HepG2 (cell line): ENCODE measurements around the gene ZNF726. TPM values are rescaled to one million over a fixed set of nuclear protein-coding genes. Genes with fewer than 3 reads are reported as not detected.

Experiments
- ATAC-seq: fragments of 200-7000 bp; cut with Tn5 transposase; 3 replicates; pipeline ENCODE4 v1.9.1; 2020; ENCODE audit warnings: mild to moderate bottlenecking, moderate library complexity
- BruUV-seq: library from RNA; stranded (reverse); fragments of 400-500 nt; replicated peaks from 2 replicates; lab custom pipeline; 2021; lab: Mats Ljungman, UMichigan
- CTCF ChIA-PET: fragments of 300-600 bp; formaldehyde crosslinking; extraction: SDS; loops from one replicate; lab custom pipeline; 2021; ENCODE audit warnings: low total read pairs, inconsistent platforms, low intra/inter-chr PET ratio; lab: Yijun Ruan, JAX
- POLR2A ChIA-PET: fragments of 350-600 bp; sonication (Branson Sonifier 250); formaldehyde crosslinking; loops from one replicate; lab custom pipeline; 2020; ENCODE audit warnings: antibody characterized with exemption, inconsistent platforms; lab: Yijun Ruan, JAX
- DNase-seq: peaks from one replicate; pipeline ENCODE4 v3.0.0-alpha.2; 2015; ENCODE audit warnings: low spot score
- FAIRE-seq: peaks from 3 replicates; lab custom pipeline; 2011; peaks lifted over from hg19 to GRCh38; lab: Jason Lieb, UNC
- H2AFZ ChIP-seq: one replicate; pipeline ENCODE4 v1.6.1; 2011; ENCODE audit warnings: low read length, inconsistent platforms
- H3K27ac ChIP-seq: fragments of 300-600 bp; 3 replicates; pipeline ENCODE4 v1.8.0; 2011; ENCODE audit warnings: mixed run types, mild to moderate bottlenecking, mixed read lengths, low read length, inconsistent platforms; ENCODE audit not compliant: insufficient read depth; ENCODE audit errors: extremely low read length
- H3K27me3 ChIP-seq, 2 experiments: fragments of 200-600 bp in 1 of 2; 2 replicates in 1 of 2; 3 replicates in 1 of 2; pipeline versions ENCODE4 v1.6.0 to v1.8.0; 2011; ENCODE audit warnings: low read length in 2 of 2, mild to moderate bottlenecking in 2 of 2, moderate library complexity in 2 of 2, inconsistent platforms in 1 of 2; ENCODE audit not compliant: insufficient read depth in 2 of 2, control insufficient read depth in 1 of 2
- H3K36me3 ChIP-seq, 2 experiments: fragments of 200-600 bp in 1 of 2; replicated peaks in 1 of 2; 2 replicates in 1 of 2; 3 replicates in 1 of 2; pipeline versions ENCODE4 v1.5.1 to v1.8.0; 2011; ENCODE audit warnings: low read length in 2 of 2, inconsistent platforms in 1 of 2; ENCODE audit not compliant: insufficient read depth in 2 of 2, control insufficient read depth in 1 of 2
- H3K4me1 ChIP-seq: 2 replicates; pipeline ENCODE4 v1.5.1; 2012; ENCODE audit warnings: low read length, inconsistent platforms; ENCODE audit not compliant: insufficient read depth
- H3K4me2 ChIP-seq: 2 replicates; pipeline ENCODE4 v1.6.0; 2011; ENCODE audit warnings: low read depth, low read length, inconsistent platforms
- H3K4me3 ChIP-seq, 3 experiments: fragments of 200-600 bp in 1 of 3; sonication (generic), shearing (Covaris generic) in 1 of 3; replicated peaks in 1 of 3; 2 replicates each; pipeline ENCODE4 v1.5.1; 2011 to 2016; ENCODE audit warnings: low read length in 3 of 3, inconsistent platforms in 2 of 3, low read depth in 2 of 3, mild to moderate bottlenecking in 2 of 3, control low read depth in 1 of 3, mixed read lengths in 1 of 3; ENCODE audit not compliant: insufficient read depth in 1 of 3
- H3K79me2 ChIP-seq: one replicate; pipeline ENCODE4 v1.6.1; 2011; ENCODE audit warnings: low read length, inconsistent platforms; ENCODE audit not compliant: insufficient read depth
- H3K9ac ChIP-seq: 2 replicates; pipeline ENCODE4 v1.6.0; 2011; ENCODE audit warnings: mild to moderate bottlenecking, low read depth, low read length, inconsistent platforms; ENCODE audit not compliant: insufficient read depth
- H3K9me3 ChIP-seq: 2 replicates; pipeline ENCODE4 v1.5.1; 2012; ENCODE audit warnings: mild to moderate bottlenecking, low read length
- H4K20me1 ChIP-seq: 2 replicates; pipeline ENCODE4 v1.6.0; 2011; ENCODE audit warnings: inconsistent platforms, mild to moderate bottlenecking, low read length, moderate library complexity; ENCODE audit not compliant: insufficient read depth
- BHLHE40 ChIP-seq: IDR thresholded peaks from 2 replicates; pipeline ENCODE4 v1.6.1; 2011; ENCODE audit warnings: low read length, improper control_type of control experiment
- CHCHD3 ChIP-seq: sonication (generic); formaldehyde crosslinking; IDR thresholded peaks from 2 replicates; pipeline ENCODE4 v1.8.0; 2022; ENCODE audit warnings: mild to moderate bottlenecking, missing genetic modification reagents, moderate library complexity
- GATAD2A ChIP-seq: IDR thresholded peaks from 2 replicates; pipeline ENCODE4 v1.6.1; 2016
- HMG20A ChIP-seq: IDR thresholded peaks from 2 replicates; pipeline ENCODE4 v1.6.1; 2016; ENCODE audit warnings: borderline replicate concordance
- KDM2A ChIP-seq: sonication (generic); formaldehyde crosslinking; IDR thresholded peaks from 2 replicates; pipeline ENCODE4 v1.4.0; 2020; ENCODE audit warnings: low read depth, missing genetic modification reagents, borderline replicate concordance
- POLR2A ChIP-seq, 2 experiments: IDR thresholded peaks; 2 replicates each; pipeline ENCODE4 v1.6.1; 2011; ENCODE audit warnings: low read depth in 2 of 2, low read length in 2 of 2, mild to moderate bottlenecking in 1 of 2, moderate library complexity in 1 of 2; ENCODE audit not compliant: insufficient read depth in 1 of 2
- RBM39 ChIP-seq: fragments of 200-400 bp; formaldehyde crosslinking; IDR thresholded peaks from one replicate; pipeline ENCODE4 v1.6.1; 2018; ENCODE audit warnings: antibody characterized with exemption, mild to moderate bottlenecking, low read depth, low read length; ENCODE audit not compliant: poor library complexity, severe bottlenecking
- SP5 ChIP-seq: IDR thresholded peaks from 2 replicates; pipeline ENCODE4 v1.6.1; 2016; ENCODE audit warnings: low read depth, borderline replicate concordance
- TMF1 ChIP-seq: sonication (generic); formaldehyde crosslinking; IDR thresholded peaks from 2 replicates; pipeline ENCODE4 v1.8.1; 2022; ENCODE audit warnings: low read depth, missing genetic modification reagents
- ZBTB38 ChIP-seq: sonication (generic); formaldehyde crosslinking; IDR thresholded peaks from 2 replicates; pipeline ENCODE4 v1.5.1; 2020; ENCODE audit warnings: mild to moderate bottlenecking, missing genetic modification reagents
- ZMAT5 ChIP-seq: sonication (generic); formaldehyde crosslinking; IDR thresholded peaks from 2 replicates; pipeline ENCODE4 v1.5.0; 2020; ENCODE audit warnings: mild to moderate bottlenecking, low read depth, missing genetic modification reagents, borderline replicate concordance
- ZNF230 ChIP-seq: sonication (generic); formaldehyde crosslinking; IDR thresholded peaks from 2 replicates; pipeline ENCODE4 v1.4.0; 2020; ENCODE audit warnings: mild to moderate bottlenecking, missing genetic modification reagents
- ZNF253 ChIP-seq: sonication (generic); formaldehyde crosslinking; IDR thresholded peaks from 2 replicates; pipeline ENCODE4 v1.8.0; 2022; ENCODE audit warnings: mild to moderate bottlenecking, missing genetic modification reagents, borderline replicate concordance
- ZNF484 ChIP-seq: sonication (generic); formaldehyde crosslinking; IDR thresholded peaks from 2 replicates; pipeline ENCODE4 v1.5.1; 2020; ENCODE audit warnings: mild to moderate bottlenecking, low read depth, missing genetic modification reagents, borderline replicate concordance
- ZNF609 ChIP-seq: sonication (generic); formaldehyde crosslinking; IDR thresholded peaks from 2 replicates; pipeline ENCODE4 v1.4.0; 2020; ENCODE audit warnings: mild to moderate bottlenecking, missing genetic modification reagents, borderline replicate concordance
- WGBS: methylation state at CpG from one replicate; pipeline ENCODE4 v1.1.6; 2017; ENCODE audit warnings: low lambda C conversion rate; 5-methylcytosine and 5-hydroxymethylcytosine counted together
- in situ Hi-C: cut with HindIII; loops from 2 replicates; pipeline ENCODE4 v1.10.0; 2017; ENCODE audit warnings: low pct_unique_long_range_greater_than_20kb; ENCODE audit not compliant: extremely low pct_ligation_motif_present
- intact Hi-C: fragments of 100-400 bp; cut with micrococcal nuclease; formaldehyde crosslinking; loops from one replicate; pipeline ENCODE4 v1.10.0; 2022; ENCODE audit not compliant: unreplicated experiment
- polyA plus RNA-seq, 8 experiments: library from polyadenylated mRNA; depleted of rRNA in 3 of 8; stranded (reverse) in 7 of 8; unstranded in 1 of 8; fragments of >200 nt; fragmentation: Illumina TruSeq in 4 of 8; extraction: Trizol in 4 of 8; gene quantifications; 2 replicates each; pipeline versions ENCODE4 v1.2.1 to v1.2.3, GENCODE V29; 2011 to 2016; ENCODE audit warnings: low read depth in 4 of 8, missing spikeins in 1 of 8, mixed read lengths in 1 of 8; ENCODE audit not compliant: insufficient read depth in 1 of 8
- total RNA-seq, 5 experiments: library from RNA; depleted of rRNA; stranded (reverse); fragments of >200 nt; fragmentation: Illumina TruSeq; extraction: Trizol; gene quantifications; 2 replicates each; pipeline ENCODE4 v1.2.3, GENCODE V29; 2016; ENCODE audit warnings: low read depth in 1 of 5
- TF ChIP-seq, protein P1 (sequence below): sonication (generic); formaldehyde crosslinking; IDR thresholded peaks from 2 replicates; pipeline ENCODE4 v1.4.0; 2020; ENCODE audit warnings: missing genetic modification reagents, borderline replicate concordance
- TF ChIP-seq, protein P2 (sequence below): sonication (generic); formaldehyde crosslinking; IDR thresholded peaks from 2 replicates; pipeline ENCODE4 v1.4.0; 2020; ENCODE audit warnings: mild to moderate bottlenecking, missing genetic modification reagents

ZNF726 gene
- total and polyA plus RNA-seq, 2 of the 13 experiments (the other 11 are each of a cell fraction or from before 2014, with no cell fraction given), result not detected

- no peak for ATAC-seq
- in situ Hi-C loops, result no loop called here
- Histone ChIP-seq H4K20me1 (no peaks in the 10 kb centered on the region), H3K27ac (no peak overlapping the region), H3K9ac (no peak overlapping the region), H2AFZ (no peak overlapping the region), H3K4me3 (no peak overlapping the region), H3K4me2 (no peak overlapping the region), H3K4me1 (no peaks in the 10 kb centered on the region), H3K27me3 (no peaks in the 10 kb centered on the region), H3K79me2 (no peaks in the 10 kb centered on the region), H3K9me3 (peaks cover 99% of the 10 kb centered on the region), H3K36me3 (no peaks in the 10 kb centered on the region)
- DNase-seq, result no peak
- POLR2A ChIA-PET, result no interaction called here
- intact Hi-C loops, result no loop called here
- 30% methylated on average over 2 of the region's 2 CpGs for WGBS
- CTCF ChIA-PET, result no interaction called here
- no TSS peak for BruUV-seq
- FAIRE-seq, result no peak
- TF ChIP-seq GATAD2A, result no peak
- TF ChIP-seq TMF1 (CRISPR knock-in tag), result no peak
- TF ChIP-seq KDM2A, result no peak
- TF ChIP-seq HMG20A, result no peak
- no peak for TF ChIP-seq ZMAT5 (CRISPR knock-in tag)
- TF ChIP-seq, protein P1, sequence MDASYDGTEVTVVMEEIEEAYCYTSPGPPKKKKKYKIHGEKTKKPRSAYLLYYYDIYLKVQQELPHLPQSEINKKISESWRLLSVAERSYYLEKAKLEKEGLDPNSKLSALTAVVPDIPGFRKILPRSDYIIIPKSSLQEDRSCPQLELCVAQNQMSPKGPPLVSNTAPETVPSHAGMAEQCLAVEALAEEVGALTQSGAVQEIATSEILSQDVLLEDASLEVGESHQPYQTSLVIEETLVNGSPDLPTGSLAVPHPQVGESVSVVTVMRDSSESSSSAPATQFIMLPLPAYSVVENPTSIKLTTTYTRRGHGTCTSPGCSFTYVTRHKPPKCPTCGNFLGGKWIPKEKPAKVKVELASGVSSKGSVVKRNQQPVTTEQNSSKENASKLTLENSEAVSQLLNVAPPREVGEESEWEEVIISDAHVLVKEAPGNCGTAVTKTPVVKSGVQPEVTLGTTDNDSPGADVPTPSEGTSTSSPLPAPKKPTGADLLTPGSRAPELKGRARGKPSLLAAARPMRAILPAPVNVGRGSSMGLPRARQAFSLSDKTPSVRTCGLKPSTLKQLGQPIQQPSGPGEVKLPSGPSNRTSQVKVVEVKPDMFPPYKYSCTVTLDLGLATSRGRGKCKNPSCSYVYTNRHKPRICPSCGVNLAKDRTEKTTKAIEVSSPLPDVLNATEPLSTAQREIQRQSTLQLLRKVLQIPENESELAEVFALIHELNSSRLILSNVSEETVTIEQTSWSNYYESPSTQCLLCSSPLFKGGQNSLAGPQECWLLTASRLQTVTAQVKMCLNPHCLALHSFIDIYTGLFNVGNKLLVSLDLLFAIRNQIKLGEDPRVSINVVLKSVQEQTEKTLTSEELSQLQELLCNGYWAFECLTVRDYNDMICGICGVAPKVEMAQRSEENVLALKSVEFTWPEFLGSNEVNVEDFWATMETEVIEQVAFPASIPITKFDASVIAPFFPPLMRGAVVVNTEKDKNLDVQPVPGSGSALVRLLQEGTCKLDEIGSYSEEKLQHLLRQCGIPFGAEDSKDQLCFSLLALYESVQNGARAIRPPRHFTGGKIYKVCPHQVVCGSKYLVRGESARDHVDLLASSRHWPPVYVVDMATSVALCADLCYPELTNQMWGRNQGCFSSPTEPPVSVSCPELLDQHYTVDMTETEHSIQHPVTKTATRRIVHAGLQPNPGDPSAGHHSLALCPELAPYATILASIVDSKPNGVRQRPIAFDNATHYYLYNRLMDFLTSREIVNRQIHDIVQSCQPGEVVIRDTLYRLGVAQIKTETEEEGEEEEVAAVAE, result no peak
- no peak for TF ChIP-seq ZNF253 (CRISPR knock-in tag)
- TF ChIP-seq POLR2A (IDR thresholded peaks at IDR 0.05; ENCODE audit: insufficient read depth in 1 of 2, low read depth in 2 of 2, low read length in 2 of 2), result no peak
- no peak for TF ChIP-seq RBM39
- TF ChIP-seq, protein P2, sequence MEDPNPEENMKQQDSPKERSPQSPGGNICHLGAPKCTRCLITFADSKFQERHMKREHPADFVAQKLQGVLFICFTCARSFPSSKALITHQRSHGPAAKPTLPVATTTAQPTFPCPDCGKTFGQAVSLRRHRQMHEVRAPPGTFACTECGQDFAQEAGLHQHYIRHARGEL (CRISPR knock-in tag), result no peak
- no peak for TF ChIP-seq SP5
- no peak for TF ChIP-seq CHCHD3 (CRISPR knock-in tag)
- no peak for TF ChIP-seq ZBTB38 (CRISPR knock-in tag)
- TF ChIP-seq ZNF230 (CRISPR knock-in tag), result no peak
- TF ChIP-seq ZNF609 (CRISPR knock-in tag), result no peak
- TF ChIP-seq ZNF484 (CRISPR knock-in tag), result no peak
- no peak for TF ChIP-seq BHLHE40
These were observed 67.2 kb downstream of the ZNF726 start for GRCh38 chr19:23981863-23982262.
